GM21723 (cell line): Measurements from ENCODE around the gene B3GALT2.
A peak's percentile ranks its signal among the peaks of the same experiment; 100 is the strongest.

Experiments
- ATAC-seq: cut with Tn5 transposase; IDR thresholded peaks from one replicate; pipeline ENCODE4 v1.9.1; 2021; ENCODE audit warnings: mild to moderate bottlenecking, moderate library complexity; ENCODE audit not compliant: unreplicated experiment

Gene B3GALT2

DNA sequence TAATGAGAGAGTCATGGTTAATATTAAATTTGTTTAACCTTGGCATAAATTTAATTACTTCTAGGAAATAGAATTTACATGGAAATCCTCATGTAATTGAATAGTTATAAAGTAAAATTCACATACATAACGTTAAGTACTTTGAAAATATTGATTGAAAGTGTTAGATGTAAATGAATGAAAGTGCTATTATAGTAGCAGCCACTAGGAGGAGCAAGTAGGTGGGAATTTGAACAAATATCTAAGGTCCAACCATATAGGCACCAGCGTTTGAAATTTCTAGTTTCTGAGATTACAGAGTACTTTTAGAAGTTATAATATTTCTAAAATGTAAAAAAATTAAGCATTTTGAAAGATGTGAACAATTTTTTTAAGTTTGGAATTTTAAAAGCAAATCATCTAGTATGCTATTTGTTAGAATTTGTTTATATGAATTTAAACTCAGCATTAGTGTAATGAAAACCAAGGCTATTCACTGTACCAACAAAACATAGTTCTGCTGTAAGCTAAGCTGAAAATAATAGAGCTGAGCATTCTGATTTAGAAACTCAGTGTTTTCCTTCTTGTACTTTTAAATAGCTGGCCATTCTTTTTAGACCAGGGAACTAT is 3.3 kb downstream of the B3GALT2 start:
- ATAC-seq = peak; percentile 78

- no peak for ATAC-seq
These were observed 4.4 kb downstream of the B3GALT2 start for GRCh38 chr1:193181985-193182384.

DNA sequence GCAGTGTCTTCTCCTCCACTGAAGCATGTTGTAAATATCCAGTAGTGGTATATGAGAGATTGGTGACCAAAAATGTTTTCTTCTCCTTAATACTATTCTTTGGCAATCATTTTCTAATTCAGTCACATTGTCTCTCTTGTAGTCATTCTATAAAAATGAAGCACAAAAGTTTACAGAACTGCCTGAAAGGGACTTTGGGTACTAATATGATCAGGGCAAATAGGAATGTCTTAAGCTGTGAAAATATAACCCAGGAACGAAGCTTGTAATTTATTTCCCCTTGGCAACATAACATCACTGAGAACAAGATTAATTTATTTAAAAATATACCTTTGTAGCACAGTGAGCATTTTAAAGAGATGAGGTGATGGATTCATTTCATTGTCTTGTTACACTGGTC is 4.9 kb downstream of the B3GALT2 start:
- no peak for ATAC-seq

- ATAC-seq = no peak
These were observed 7.3 kb downstream of the B3GALT2 start for GRCh38 chr1:193179094-193179493.

DNA sequence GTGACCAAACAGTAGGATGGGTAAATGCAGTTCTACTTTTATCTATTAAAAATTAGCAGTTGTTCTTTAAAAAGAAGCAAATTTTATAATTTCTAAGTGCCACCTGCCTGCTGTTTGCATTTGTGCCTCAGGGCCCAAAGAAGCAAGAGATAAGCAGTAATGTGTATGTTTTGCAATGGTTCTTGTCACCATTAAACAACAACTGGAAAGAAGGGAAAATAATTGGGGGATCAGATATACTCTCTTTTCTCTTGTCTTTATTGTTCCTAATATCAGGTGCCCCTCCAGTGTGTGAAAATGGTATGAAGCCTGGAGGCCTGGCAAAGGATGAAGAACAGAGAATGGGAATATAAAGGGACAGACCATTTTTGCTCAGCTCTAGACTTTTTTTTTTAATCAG is 9.6 kb downstream of the B3GALT2 start:
- no peak for ATAC-seq

DNA sequence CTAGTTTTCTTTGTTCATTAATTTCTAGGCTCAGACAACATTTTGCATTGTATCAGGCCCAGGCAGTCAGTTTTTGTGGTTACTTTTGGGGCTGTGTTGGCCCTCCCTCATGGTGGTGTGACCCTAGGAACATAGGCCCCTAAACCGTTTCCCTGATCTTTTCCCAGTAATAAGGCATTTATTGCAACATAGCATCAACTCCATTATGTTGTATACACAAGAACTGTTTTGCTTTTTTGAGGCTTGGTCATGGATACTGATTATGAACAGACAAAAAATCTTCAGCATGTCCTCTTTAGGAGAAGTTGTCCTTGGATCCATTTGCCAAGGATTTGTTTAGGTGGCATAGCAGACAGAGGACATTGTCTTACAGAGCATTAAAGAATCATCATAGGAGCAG is 10.3 kb downstream of the B3GALT2 start:
- no peak for ATAC-seq

DNA sequence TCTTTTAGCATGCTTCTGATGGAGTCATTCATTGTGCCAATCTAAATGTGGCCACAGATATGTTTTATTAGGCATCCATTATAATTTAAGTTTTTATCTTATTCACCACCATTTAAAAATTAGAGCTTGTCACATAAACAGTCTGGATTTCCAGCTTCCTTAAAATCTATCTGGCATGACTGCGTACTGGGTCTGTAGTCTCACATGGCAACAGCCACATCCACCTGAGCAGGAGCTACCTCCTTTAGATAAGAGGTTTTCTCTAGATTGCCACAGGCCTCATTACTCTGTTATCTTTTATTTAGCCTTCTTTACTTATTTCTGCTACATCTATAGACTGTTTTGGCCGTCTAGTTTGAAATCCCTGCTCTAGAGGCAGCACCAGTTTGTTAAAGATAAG is 29.1 kb downstream of the B3GALT2 start:
- no peak for ATAC-seq

- no peak for ATAC-seq
These were observed 29.6 kb downstream of the B3GALT2 start for GRCh38 chr1:193156822-193157142.

GRCh38 chr1:193156117-193156821 is 30.1 kb downstream of the B3GALT2 start:
- no peak for ATAC-seq

DNA sequence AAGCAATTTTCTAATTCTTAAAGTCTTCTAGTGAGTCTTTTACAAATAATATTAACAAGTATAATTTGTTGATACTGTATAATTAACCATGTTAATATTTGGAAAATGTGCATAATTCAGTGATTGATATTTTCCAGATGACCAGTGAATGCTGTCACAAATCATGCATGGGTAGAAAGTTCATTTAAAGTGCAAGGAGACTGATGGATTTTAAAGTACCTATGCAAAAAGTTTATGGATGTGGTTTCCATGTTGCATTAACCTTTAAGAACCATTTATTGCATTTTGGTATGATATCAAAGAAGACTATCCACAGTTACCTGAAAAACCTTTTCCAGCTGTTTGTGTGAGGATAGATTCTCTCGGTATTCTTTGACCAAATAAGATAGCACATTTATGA is 41.4 kb downstream of the B3GALT2 start:
- no peak for ATAC-seq

DNA sequence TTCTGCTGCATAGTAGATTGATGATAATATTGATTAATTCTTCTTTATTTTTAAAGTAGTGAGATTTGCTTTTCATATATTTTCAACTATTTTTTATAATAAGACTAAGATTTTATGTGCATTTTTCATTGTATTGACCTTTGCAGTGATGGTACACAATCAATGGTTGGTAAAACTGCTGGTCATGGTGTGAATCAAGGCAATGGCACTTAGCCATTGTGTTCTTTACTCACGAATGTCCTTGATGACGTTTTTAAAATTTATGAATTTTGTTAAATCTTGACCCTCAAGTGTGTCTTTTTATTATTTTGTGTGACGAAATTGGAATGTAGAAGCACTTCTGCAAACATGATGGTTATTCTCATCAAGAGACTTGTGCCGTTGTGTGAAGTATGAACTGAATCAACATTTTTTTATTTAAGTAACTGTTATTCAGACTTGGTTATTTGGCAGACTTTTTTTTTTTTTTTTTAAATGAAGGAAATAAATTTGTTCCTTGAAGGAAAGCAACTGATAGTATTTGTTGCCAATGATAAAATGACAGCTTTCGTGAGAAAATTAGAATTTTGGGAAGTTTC is 42.0 kb downstream of the B3GALT2 start:
- no peak for ATAC-seq

GRCh38 chr1:193143285-193143684 is 43.1 kb downstream of the B3GALT2 start:
- ATAC-seq = no peak

DNA sequence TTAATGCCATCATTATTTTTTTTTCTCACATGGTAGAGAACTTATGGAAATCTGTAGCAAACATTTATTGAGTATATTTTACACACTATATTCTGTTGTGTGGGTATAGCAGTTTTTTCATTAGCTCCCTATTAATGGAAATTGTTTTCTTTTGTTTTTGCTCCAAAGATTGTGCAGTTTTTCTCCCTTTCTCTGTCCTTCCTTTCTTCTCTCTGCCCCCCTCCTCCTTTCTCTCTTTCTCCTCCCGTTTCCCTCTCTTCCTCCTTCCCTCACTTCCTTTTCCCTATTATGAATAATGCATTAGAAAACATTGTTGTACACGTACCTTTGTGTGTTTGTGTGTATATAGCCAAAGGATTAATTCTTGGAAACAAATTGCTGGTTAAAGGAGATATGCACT is 44.0 kb downstream of the B3GALT2 start:
- no peak for ATAC-seq

GRCh38 chr1:193141804-193142203 is 44.6 kb downstream of the B3GALT2 start:
- no peak for ATAC-seq

DNA sequence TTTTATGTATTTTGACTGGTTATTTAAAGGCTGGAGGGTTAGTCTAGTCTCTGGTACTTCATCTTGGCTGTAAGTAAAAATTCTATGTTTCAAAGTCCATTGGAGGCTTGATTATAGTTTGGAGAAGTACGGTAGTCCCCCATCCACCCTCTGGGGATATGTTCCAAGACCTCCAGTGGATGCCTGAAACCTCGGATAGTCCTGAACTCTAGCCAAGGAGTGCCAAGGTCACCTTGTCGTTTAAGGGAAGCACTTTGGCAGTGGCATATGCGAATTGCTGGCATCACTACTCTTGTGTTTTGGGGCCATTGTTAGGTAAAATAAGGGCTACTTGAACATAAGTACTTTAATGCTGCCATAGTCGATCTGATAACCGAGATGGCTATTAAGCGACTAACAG is 46.2 kb downstream of the B3GALT2 start:
- no peak for ATAC-seq

GRCh38 chr1:193131266-193131860 is 55.0 kb downstream of the B3GALT2 start:
- ATAC-seq = peak; percentile 61
